ENCODE measurements around the gene CADM2. TPM values are rescaled to one million over a fixed set of nuclear protein-coding genes. Genes with fewer than 3 reads are reported as not detected.
"Not testable (repeated sequence)": the region's sequence is repeated elsewhere in the genome, so short reads cannot be mapped to it uniquely, and the experiment has no call there.

The CADM2 gene
- total RNA-seq, 1 experiment from 2014 or later: not detected

- BruUV-seq (replicated peaks): no TSS peak
- ChIA-PET POLR2A (no interaction called here), CTCF (no interaction called here)
- Mint-ChIP-seq H3K9me3 (ENCODE audit: unreplicated experiment) (no peaks in the 10 kb centered on the region), H3K4me3 (ENCODE audit: unreplicated experiment) (no peak overlapping the region), H3K4me1 (ENCODE audit: low read depth, unreplicated experiment) (no peaks in the 10 kb centered on the region), H3K27ac (ENCODE audit: unreplicated experiment) (no peak overlapping the region), H3K27me3 (ENCODE audit: insufficient read depth, unreplicated experiment) (no peaks in the 10 kb centered on the region), H3K36me3 (ENCODE audit: insufficient read depth, unreplicated experiment) (no peaks in the 10 kb centered on the region)
- Histone ChIP-seq H3K4me3 (ENCODE audit: low read depth, low read length) (no peak overlapping the region), H3K27me3 (replicated peaks; ENCODE audit: control insufficient read depth, insufficient read depth, low read length) (no peaks in the 10 kb centered on the region), H3K4me1 (no peaks in the 10 kb centered on the region), H3K9me3 (no peaks in the 10 kb centered on the region), H3K36me3 (ENCODE audit: control insufficient read depth, insufficient read depth, low read length) (no peaks in the 10 kb centered on the region)
- intact Hi-C loops (cut with micrococcal nuclease; ENCODE audit: unreplicated experiment): no loop called here
- no peak for TF ChIP-seq CTCF (IDR thresholded peaks at IDR 0.05; ENCODE audit: insufficient read depth in 1 of 2, low read depth in 1 of 2, low read length in 1 of 2, severe bottlenecking in 1 of 2, unreplicated experiment in 1 of 2)
- DNase-seq: no peak
Observed at GRCh38 chr3:85102781-85103180, 144.0 kb downstream of the CADM2 start.

- CTCF ChIA-PET: no interaction called here
Observed at GRCh38 chr3:85110393-85110792, 151.6 kb downstream of the CADM2 start.

GRCh38 chr3:85120879-85121278 is 162.1 kb downstream of the CADM2 start:
- no peak overlapping the region for H3K27ac Mint-ChIP-seq (ENCODE audit: unreplicated experiment)
- H3K27me3 Mint-ChIP-seq (ENCODE audit: insufficient read depth, unreplicated experiment): no peaks in the 10 kb centered on the region
- ChIA-PET POLR2A (no interaction called here), CTCF (no interaction called here)
- intact Hi-C loops (cut with micrococcal nuclease; ENCODE audit: unreplicated experiment): no loop called here
- no peaks in the 10 kb centered on the region for H3K4me1 Mint-ChIP-seq (ENCODE audit: low read depth, unreplicated experiment)
- Histone ChIP-seq H3K4me1 (no peaks in the 10 kb centered on the region), H3K4me3 (ENCODE audit: low read depth, low read length) (no peak overlapping the region), H3K27me3 (replicated peaks; ENCODE audit: control insufficient read depth, insufficient read depth, low read length) (no peaks in the 10 kb centered on the region), H3K36me3 (ENCODE audit: control insufficient read depth, insufficient read depth, low read length) (no peaks in the 10 kb centered on the region), H3K9me3 (no peaks in the 10 kb centered on the region)
- H3K9me3 Mint-ChIP-seq (ENCODE audit: unreplicated experiment): no peaks in the 10 kb centered on the region
- no peak for DNase-seq
- H3K36me3 Mint-ChIP-seq (ENCODE audit: insufficient read depth, unreplicated experiment): no peaks in the 10 kb centered on the region
- H3K4me3 Mint-ChIP-seq (ENCODE audit: unreplicated experiment): no peak overlapping the region
- no TSS peak for BruUV-seq (replicated peaks)
- TF ChIP-seq CTCF (IDR thresholded peaks at IDR 0.05; ENCODE audit: insufficient read depth in 1 of 2, low read depth in 1 of 2, low read length in 1 of 2, severe bottlenecking in 1 of 2, unreplicated experiment in 1 of 2): no peak

More at GRCh38 chr3:85110393-85110792, 151.6 kb downstream of the CADM2 start:
- H3K4me1 Mint-ChIP-seq (ENCODE audit: low read depth, unreplicated experiment): no peaks in the 10 kb centered on the region
- no peak overlapping the region for H3K27ac Mint-ChIP-seq (ENCODE audit: unreplicated experiment)
- Histone ChIP-seq H3K9me3 (no peaks in the 10 kb centered on the region), H3K36me3 (ENCODE audit: control insufficient read depth, insufficient read depth, low read length) (no peaks in the 10 kb centered on the region), H3K4me1 (no peaks in the 10 kb centered on the region), H3K4me3 (ENCODE audit: low read depth, low read length) (no peak overlapping the region), H3K27me3 (replicated peaks; ENCODE audit: control insufficient read depth, insufficient read depth, low read length) (no peaks in the 10 kb centered on the region)
- H3K9me3 Mint-ChIP-seq (ENCODE audit: unreplicated experiment): no peaks in the 10 kb centered on the region
- intact Hi-C loops (cut with micrococcal nuclease; ENCODE audit: unreplicated experiment): no loop called here
- DNase-seq: no peak
- no peak overlapping the region for H3K4me3 Mint-ChIP-seq (ENCODE audit: unreplicated experiment)
- TF ChIP-seq CTCF (IDR thresholded peaks at IDR 0.05; ENCODE audit: insufficient read depth in 1 of 2, low read depth in 1 of 2, low read length in 1 of 2, severe bottlenecking in 1 of 2, unreplicated experiment in 1 of 2): no peak
- no peaks in the 10 kb centered on the region for H3K27me3 Mint-ChIP-seq (ENCODE audit: insufficient read depth, unreplicated experiment)
- no TSS peak for BruUV-seq (replicated peaks)
- POLR2A ChIA-PET: no interaction called here
- H3K36me3 Mint-ChIP-seq (ENCODE audit: insufficient read depth, unreplicated experiment): no peaks in the 10 kb centered on the region

GRCh38 chr3:85132864-85133263 is 174.1 kb downstream of the CADM2 start:
- BruUV-seq (replicated peaks); CTCF ChIA-PET; H3K27me3 Mint-ChIP-seq (ENCODE audit: insufficient read depth, unreplicated experiment); DNase-seq; H3K9me3 Mint-ChIP-seq (ENCODE audit: unreplicated experiment); H3K4me3 Mint-ChIP-seq (ENCODE audit: unreplicated experiment); H3K36me3 ChIP-seq (ENCODE audit: control insufficient read depth, insufficient read depth, low read length); H3K36me3 Mint-ChIP-seq (ENCODE audit: insufficient read depth, unreplicated experiment); H3K4me3 ChIP-seq (ENCODE audit: low read depth, low read length); POLR2A ChIA-PET; H3K27me3 ChIP-seq (replicated peaks; ENCODE audit: control insufficient read depth, insufficient read depth, low read length); H3K4me1 ChIP-seq; H3K27ac Mint-ChIP-seq (ENCODE audit: unreplicated experiment); H3K4me1 Mint-ChIP-seq (ENCODE audit: low read depth, unreplicated experiment); H3K9me3 ChIP-seq; intact Hi-C loops (cut with micrococcal nuclease; ENCODE audit: unreplicated experiment): not testable (repeated sequence)

GRCh38 chr3:85133691-85134420 is 175.1 kb downstream of the CADM2 start:
- POLR2A ChIA-PET; BruUV-seq (replicated peaks); H3K27me3 Mint-ChIP-seq (ENCODE audit: insufficient read depth, unreplicated experiment): not testable (repeated sequence)

More at GRCh38 chr3:85133691-85134420, 175.1 kb downstream of the CADM2 start:
- H3K27me3 ChIP-seq (replicated peaks; ENCODE audit: control insufficient read depth, insufficient read depth, low read length); CTCF ChIA-PET; H3K4me3 ChIP-seq (ENCODE audit: low read depth, low read length); DNase-seq; H3K9me3 ChIP-seq; H3K4me1 ChIP-seq; H3K4me1 Mint-ChIP-seq (ENCODE audit: low read depth, unreplicated experiment); H3K4me3 Mint-ChIP-seq (ENCODE audit: unreplicated experiment); intact Hi-C loops (cut with micrococcal nuclease; ENCODE audit: unreplicated experiment); H3K36me3 ChIP-seq (ENCODE audit: control insufficient read depth, insufficient read depth, low read length); H3K9me3 Mint-ChIP-seq (ENCODE audit: unreplicated experiment); H3K36me3 Mint-ChIP-seq (ENCODE audit: insufficient read depth, unreplicated experiment); H3K27ac Mint-ChIP-seq (ENCODE audit: unreplicated experiment): not testable (repeated sequence)

Measured in Caco-2 (cell line).